Transverse colon (tissue), 4 donors: Measurements from ENCODE around the gene BCL2L13. TPM values are rescaled to one million over a fixed set of nuclear protein-coding genes. Genes with fewer than 3 reads are reported as not detected.

Source experiments
- DNase-seq: peaks from one replicate; pipeline ENCODE4 v3.0.0-alpha.2; 2019
- H3K27ac ChIP-seq, 4 donors: fragments of 200-600 bp; sonication (generic); 2 replicates each; pipeline ENCODE4 v1.5.1; 2016 to 2018; ENCODE audit warnings: inconsistent platforms in 4 of 4
- H3K27me3 ChIP-seq: fragments of 200-600 bp; sonication (generic); 2 replicates; pipeline ENCODE4 v1.5.1; 2017; ENCODE audit warnings: inconsistent platforms
- H3K36me3 ChIP-seq, 4 donors: fragments of 200-600 bp; sonication (generic); 2 replicates each; pipeline ENCODE4 v1.5.1; 2017 to 2019; ENCODE audit warnings: inconsistent platforms in 4 of 4
- H3K4me1 ChIP-seq, 4 donors: fragments of 200-600 bp; sonication (generic); 2 replicates each; pipeline ENCODE4 v1.5.1; 2017 to 2020; ENCODE audit warnings: inconsistent platforms in 4 of 4
- H3K4me3 ChIP-seq, 4 donors: fragments of 200-600 bp; sonication (generic); 1 replicate in 1 of 4; 2 replicates in 3 of 4; pipeline versions ENCODE4 v1.5.1 to v1.6.1; 2017 to 2019; ENCODE audit warnings: inconsistent platforms in 4 of 4
- H3K9me3 ChIP-seq, 2 donors: fragments of 200-600 bp; sonication (generic); 2 replicates each; pipeline ENCODE4 v1.5.1; 2017 to 2019; ENCODE audit warnings: inconsistent platforms in 2 of 2
- CTCF ChIP-seq, 5 experiments: fragments of 200-600 bp in 3 of 5; fragments of 450-650 bp in 2 of 5; sonication (generic) in 3 of 5; IDR thresholded peaks; 1 replicate in 2 of 5; 2 replicates in 3 of 5; pipeline ENCODE4 v1.5.1; 2016 to 2017; ENCODE audit warnings: antibody characterized with exemption in 5 of 5, inconsistent platforms in 3 of 5, mild to moderate bottlenecking in 2 of 5, moderate library complexity in 1 of 5
- EP300 ChIP-seq: sonication (generic); formaldehyde crosslinking; IDR thresholded peaks from one replicate; pipeline ENCODE4 v1.6.1; 2017; ENCODE audit warnings: antibody characterized with exemption, low read depth
- POLR2A ChIP-seq: fragments of 450-650 bp; IDR thresholded peaks from one replicate; pipeline ENCODE4 v1.6.1; 2016; ENCODE audit warnings: antibody characterized with exemption, mild to moderate bottlenecking, moderate library complexity
- POLR2AphosphoS5 ChIP-seq, 3 donors: sonication (generic); formaldehyde crosslinking; IDR thresholded peaks; one replicate each; pipeline ENCODE4 v1.6.1; 2016; ENCODE audit warnings: antibody characterized with exemption in 3 of 3
- WGBS, 2 donors: methylation state at CpG; one replicate each; pipeline ENCODE4 v1.1.5; 2018; ENCODE audit warnings: low coverage in 1 of 2; 5-methylcytosine and 5-hydroxymethylcytosine counted together
- in situ Hi-C, 4 donors: fragments of 200-750 bp; cut with MboI; loops; one replicate each; pipeline versions ENCODE4 v1.15.0 to v1.15.1; 2017; ENCODE audit warnings: low sequenced_read_pairs in 3 of 4, low pct_ligation_motif_present in 1 of 4, low pct_unique_long_range_greater_than_20kb in 1 of 4
- intact Hi-C: fragments of 100-400 bp; cut with DNase I; formaldehyde crosslinking; loops from one replicate; pipeline ENCODE4 v1.15.1; 2023; ENCODE audit warnings: low total_unique reads
- total RNA-seq, 4 donors: library from RNA; depleted of rRNA; stranded (reverse); fragments of >200 nt; gene quantifications; one replicate each; pipeline ENCODE4 v1.1.0, GENCODE V29; 2016

The BCL2L13 gene
- total RNA-seq, 4 donors from 2014 or later, result 44.0 to 115 (median 59.6) TPM

- H3K27ac ChIP-seq, result peak overlapping the region in 2 of 4 donors; percentile 12 to 49
- in situ Hi-C loops, result no loop called here
- DNase-seq, result peak; percentile 70
Observed at GRCh38 chr22:17769716-17770082, 131.1 kb downstream of the BCL2L13 start.

GRCh38 chr22:17770180-17771077 is 131.9 kb downstream of the BCL2L13 start:
- Histone ChIP-seq H3K27me3 (no peaks in the 10 kb centered on the region), H3K4me3 (no peak overlapping the region), H3K4me1 (peaks cover 6 to 58% (median 30%) of the 10 kb centered on the region in 4 donors), H3K9me3 (no peaks in the 10 kb centered on the region), H3K27ac (no peak overlapping the region), H3K36me3 (no peaks in the 10 kb centered on the region)
- WGBS, 2 donors, result 83 to 93% methylated on average over 1 to 19 of the region's 19 CpGs
- in situ Hi-C loops (no loop called here), intact Hi-C loops (no loop called here)
- TF ChIP-seq EP300, result no peak
- no peak for TF ChIP-seq POLR2A
- TF ChIP-seq CTCF (IDR thresholded peaks at IDR 0.05), result no peak
- no peak for TF ChIP-seq POLR2AphosphoS5 (IDR thresholded peaks at IDR 0.05)
- no peak for DNase-seq

More at GRCh38 chr22:17769716-17770082, 131.1 kb downstream of the BCL2L13 start:
- no peak overlapping the region for H3K4me3 ChIP-seq
- intact Hi-C loops, result no loop called here
- no peaks in the 10 kb centered on the region for H3K27me3 ChIP-seq
- TF ChIP-seq CTCF (IDR thresholded peaks at IDR 0.05), result no peak
- TF ChIP-seq POLR2AphosphoS5 (IDR thresholded peaks at IDR 0.05), result no peak
- TF ChIP-seq EP300, result no peak
- TF ChIP-seq POLR2A, result no peak
- H3K36me3 ChIP-seq, result no peaks in the 10 kb centered on the region
- 57% methylated on average over 9 of the region's 9 CpGs; no CpG with 5 or more reads in 1 of the 2 donors for WGBS, 2 donors
- H3K9me3 ChIP-seq, result no peaks in the 10 kb centered on the region
- peaks cover 6 to 55% (median 28%) of the 10 kb centered on the region in 4 donors for H3K4me1 ChIP-seq

GRCh38 chr22:17772249-17772957 is 133.8 kb downstream of the BCL2L13 start:
- intact Hi-C loops (no loop called here), in situ Hi-C loops (no loop called here)
- H3K4me3 ChIP-seq, result no peak overlapping the region
- peaks cover 6 to 61% (median 30%) of the 10 kb centered on the region in 4 donors for H3K4me1 ChIP-seq
- H3K27ac ChIP-seq, result no peak overlapping the region
- no peaks in the 10 kb centered on the region for H3K9me3 ChIP-seq
- H3K27me3 ChIP-seq, result no peaks in the 10 kb centered on the region
- H3K36me3 ChIP-seq, result no peaks in the 10 kb centered on the region
- TF ChIP-seq EP300, result no peak
- no peak for TF ChIP-seq POLR2A
- no peak for TF ChIP-seq POLR2AphosphoS5 (IDR thresholded peaks at IDR 0.05)
- TF ChIP-seq CTCF (IDR thresholded peaks at IDR 0.05), result no peak
- no peak for DNase-seq
- 83% methylated on average over 12 of the region's 21 CpGs; no CpG with 5 or more reads in 1 of the 2 donors for WGBS, 2 donors

GRCh38 chr22:17772958-17773605 is 134.5 kb downstream of the BCL2L13 start:
- 50% methylated on average over 16 of the region's 18 CpGs; no CpG with 5 or more reads in 1 of the 2 donors for WGBS, 2 donors
- peak overlapping the region in 2 of 4 donors; percentile 86 to 87 for H3K27ac ChIP-seq
- no peak for DNase-seq
- no peaks in the 10 kb centered on the region for H3K9me3 ChIP-seq
- no peaks in the 10 kb centered on the region for H3K36me3 ChIP-seq
- TF ChIP-seq EP300 (no peak), POLR2A (no peak), CTCF (IDR thresholded peaks at IDR 0.05) (no peak), POLR2AphosphoS5 (IDR thresholded peaks at IDR 0.05) (no peak)
- in situ Hi-C loops (no loop called here), intact Hi-C loops (no loop called here)
- H3K4me3 ChIP-seq, result peak overlapping the region in 3 of 4 donors; percentile 88 to 97 (median 96)
- peaks cover 6 to 56% (median 28%) of the 10 kb centered on the region in 4 donors for H3K4me1 ChIP-seq
- no peaks in the 10 kb centered on the region for H3K27me3 ChIP-seq
